CD4-positive, alpha-beta T cell treated with Interleukin-6 at 100 ng/mL for 8 hours (primary cell): ENCODE data around the gene NHERF1.
A peak's percentile ranks its signal among the peaks of the same experiment; 100 is the strongest.

ENCODE experiments used
- DNase-seq: peaks from one replicate; pipeline ENCODE4 v3.0.0-alpha.2; 2020; ENCODE audit warnings: mixed read lengths, low spot score

NHERF1 gene

GRCh38 chr17:74768069-74768762, 19.8 kb downstream of the NHERF1 start:
- no peak for DNase-seq

GRCh38 chr17:74768763-74769114, 20.3 kb downstream of the NHERF1 start:
- no peak for DNase-seq

- DNase-seq, result no peak
Observed at GRCh38 chr17:74769266-74769855, 20.9 kb downstream of the NHERF1 start.

- no peak for DNase-seq
Observed at GRCh38 chr17:74769856-74770497, 21.5 kb downstream of the NHERF1 start.

- DNase-seq, result peak; percentile 81
Observed at GRCh38 chr17:74770498-74771318, 22.3 kb downstream of the NHERF1 start.

- DNase-seq, result no peak
Observed at GRCh38 chr17:74771319-74771914, 23.0 kb downstream of the NHERF1 start.

GRCh38 chr17:74772053-74772452, 23.6 kb downstream of the NHERF1 start:
- DNase-seq, result no peak

- no peak for DNase-seq
Observed at GRCh38 chr17:74773414-74773813, 25.0 kb downstream of the NHERF1 start.

GRCh38 chr17:74773871-74774286, 25.5 kb downstream of the NHERF1 start:
- no peak for DNase-seq

GRCh38 chr17:74775409-74776043, 27.1 kb downstream of the NHERF1 start:
- DNase-seq, result no peak

GRCh38 chr17:74776044-74776962, 27.9 kb downstream of the NHERF1 start, which contains the start of gene NAT9:
Gene NAT9 (minus strand): TSS chr17:74776345. CDS start chr17:74775698, 647 bp downstream.
- peak; percentile 98 for DNase-seq

GRCh38 chr17:74776990-74777389, 28.6 kb downstream of the NHERF1 start:
- DNase-seq, result no peak

GRCh38 chr17:74777901-74778515, 29.6 kb downstream of the NHERF1 start:
- no peak for DNase-seq

GRCh38 chr17:74778960-74779359, 30.5 kb downstream of the NHERF1 start:
- DNase-seq, result no peak

GRCh38 chr17:74779501-74779900, 31.1 kb downstream of the NHERF1 start:
- DNase-seq, result no peak

- DNase-seq, result peak; percentile 76
Observed at GRCh38 chr17:74779948-74780400, 31.5 kb downstream of the NHERF1 start.

GRCh38 chr17:74780443-74781238, 32.2 kb downstream of the NHERF1 start:
- DNase-seq, result no peak

GRCh38 chr17:74782571-74782970, 34.1 kb downstream of the NHERF1 start:
- DNase-seq, result no peak
